ENCODE data around the gene ZNF500. TPM values are rescaled to one million over a fixed set of nuclear protein-coding genes. Genes with fewer than 3 reads are reported as not detected.

ZNF500 gene
- 9.9 TPM for total RNA-seq
- 14.4 TPM for polyA plus RNA-seq

GRCh38 chr16:4766875-4767628 lies at the start of gene ZNF500:
ZNF500 (minus strand) TSS chr16:4767162; CDS start chr16:4765978, 1,184 bp downstream.
- peaks cover 3% of the 10 kb centered on the region for H3K36me3 ChIP-seq (ENCODE audit: insufficient read depth)
- H3K27ac ChIP-seq (ENCODE audit: low read depth): peak within 1 kb of the TSS; percentile 79
- peak within 1 kb of the TSS; percentile 95 for H3K4me3 ChIP-seq (ENCODE audit: low read depth, low read length)
- 3% methylated on average over 72 of the region's 72 CpGs for WGBS
- peak; percentile 90 for DNase-seq (ENCODE audit: extremely low spot score)
- H3K4me1 ChIP-seq (ENCODE audit: insufficient read depth): peaks cover 2% of the 10 kb centered on the region

- 72% methylated on average over 16 of the region's 16 CpGs for WGBS
Observed at GRCh38 chr16:4814542-4815173, 47.7 kb upstream of the ZNF500 start.

GRCh38 chr16:4814046-4814445 lies 47.1 kb upstream of the ZNF500 start:
- no peak for DNase-seq (ENCODE audit: extremely low spot score)
- peaks cover 9% of the 10 kb centered on the region for H3K36me3 ChIP-seq (ENCODE audit: insufficient read depth)
- no peaks in the 10 kb centered on the region for H3K4me1 ChIP-seq (ENCODE audit: insufficient read depth)
- no peak overlapping the region for H3K4me3 ChIP-seq (ENCODE audit: low read depth, low read length)
- no peak overlapping the region for H3K27ac ChIP-seq (ENCODE audit: low read depth)

More at GRCh38 chr16:4814542-4815173, 47.7 kb upstream of the ZNF500 start:
- Histone ChIP-seq H3K4me3 (ENCODE audit: low read depth, low read length) (no peak overlapping the region), H3K36me3 (ENCODE audit: insufficient read depth) (peaks cover 9% of the 10 kb centered on the region), H3K27ac (ENCODE audit: low read depth) (no peak overlapping the region), H3K4me1 (ENCODE audit: insufficient read depth) (no peaks in the 10 kb centered on the region)
- no peak for DNase-seq (ENCODE audit: extremely low spot score)

GRCh38 chr16:4813251-4814003 lies 46.5 kb upstream of the ZNF500 start:
- H3K27ac ChIP-seq (ENCODE audit: low read depth): no peak overlapping the region
- 86% methylated on average over 16 of the region's 16 CpGs for WGBS
- DNase-seq (ENCODE audit: extremely low spot score): no peak
- no peaks in the 10 kb centered on the region for H3K4me1 ChIP-seq (ENCODE audit: insufficient read depth)
- no peak overlapping the region for H3K4me3 ChIP-seq (ENCODE audit: low read depth, low read length)
- peaks cover 9% of the 10 kb centered on the region for H3K36me3 ChIP-seq (ENCODE audit: insufficient read depth)

- H3K27ac ChIP-seq (ENCODE audit: low read depth): no peak overlapping the region
- 93% methylated on average over 9 of the region's 9 CpGs for WGBS
- H3K4me3 ChIP-seq (ENCODE audit: low read depth, low read length): no peak overlapping the region
- no peaks in the 10 kb centered on the region for H3K4me1 ChIP-seq (ENCODE audit: insufficient read depth)
- H3K36me3 ChIP-seq (ENCODE audit: insufficient read depth): peaks cover 9% of the 10 kb centered on the region
- no peak for DNase-seq (ENCODE audit: extremely low spot score)
Observed at GRCh38 chr16:4811773-4812172, 44.8 kb upstream of the ZNF500 start.

- H3K4me3 ChIP-seq (ENCODE audit: low read depth, low read length): no peak overlapping the region
- H3K27ac ChIP-seq (ENCODE audit: low read depth): no peak overlapping the region
- H3K4me1 ChIP-seq (ENCODE audit: insufficient read depth): no peaks in the 10 kb centered on the region
- no peak for DNase-seq (ENCODE audit: extremely low spot score)
- 93% methylated on average over 3 of the region's 3 CpGs for WGBS
- H3K36me3 ChIP-seq (ENCODE audit: insufficient read depth): peaks cover 9% of the 10 kb centered on the region
Observed at GRCh38 chr16:4811242-4811641, 44.3 kb upstream of the ZNF500 start.

- no peaks in the 10 kb centered on the region for H3K36me3 ChIP-seq (ENCODE audit: insufficient read depth)
- no peak overlapping the region for H3K27ac ChIP-seq (ENCODE audit: low read depth)
- no peak for DNase-seq (ENCODE audit: extremely low spot score)
- 93% methylated on average over 6 of the region's 6 CpGs for WGBS
- H3K4me1 ChIP-seq (ENCODE audit: insufficient read depth): peaks cover 2% of the 10 kb centered on the region
- no peak overlapping the region for H3K4me3 ChIP-seq (ENCODE audit: low read depth, low read length)
Observed at GRCh38 chr16:4806280-4806679, 39.3 kb upstream of the ZNF500 start.

GRCh38 chr16:4805231-4805630 lies 38.3 kb upstream of the ZNF500 start:
- WGBS: 65% methylated on average over 11 of the region's 11 CpGs
- Histone ChIP-seq H3K36me3 (ENCODE audit: insufficient read depth) (no peaks in the 10 kb centered on the region), H3K4me1 (ENCODE audit: insufficient read depth) (peaks cover 3% of the 10 kb centered on the region), H3K27ac (ENCODE audit: low read depth) (no peak overlapping the region), H3K4me3 (ENCODE audit: low read depth, low read length) (no peak overlapping the region)
- no peak for DNase-seq (ENCODE audit: extremely low spot score)

- H3K27ac ChIP-seq (ENCODE audit: low read depth): no peak overlapping the region
- H3K36me3 ChIP-seq (ENCODE audit: insufficient read depth): no peaks in the 10 kb centered on the region
- 64% methylated on average over 26 of the region's 26 CpGs for WGBS
- H3K4me3 ChIP-seq (ENCODE audit: low read depth, low read length): no peak overlapping the region
- H3K4me1 ChIP-seq (ENCODE audit: insufficient read depth): peaks cover 3% of the 10 kb centered on the region
- no peak for DNase-seq (ENCODE audit: extremely low spot score)
Observed at GRCh38 chr16:4803898-4804762, 37.2 kb upstream of the ZNF500 start.

GRCh38 chr16:4803401-4803844 lies 36.5 kb upstream of the ZNF500 start:
- WGBS: 39% methylated on average over 8 of the region's 8 CpGs
- no peak for DNase-seq (ENCODE audit: extremely low spot score)
- Histone ChIP-seq H3K4me1 (ENCODE audit: insufficient read depth) (peaks cover 3% of the 10 kb centered on the region), H3K27ac (ENCODE audit: low read depth) (no peak overlapping the region), H3K36me3 (ENCODE audit: insufficient read depth) (no peaks in the 10 kb centered on the region), H3K4me3 (ENCODE audit: low read depth, low read length) (no peak overlapping the region)

- DNase-seq (ENCODE audit: extremely low spot score): peak; percentile 82
Observed at GRCh38 chr16:4802659-4803287, 35.8 kb upstream of the ZNF500 start.

GRCh38 chr16:4801962-4802658 lies 35.1 kb upstream of the ZNF500 start, which contains the start of gene ROGDI:
ROGDI (minus strand) TSS chr16:4802633; CDS start chr16:4802571, 62 bp downstream.
- H3K36me3 ChIP-seq (ENCODE audit: insufficient read depth): no peaks in the 10 kb centered on the region
- WGBS: under 1% methylated on average over 67 of the region's 70 CpGs

More at GRCh38 chr16:4802659-4803287, 35.8 kb upstream of the ZNF500 start:
- Histone ChIP-seq H3K36me3 (ENCODE audit: insufficient read depth) (no peaks in the 10 kb centered on the region), H3K4me3 (ENCODE audit: low read depth, low read length) (peak overlapping the region; percentile 85), H3K27ac (ENCODE audit: low read depth) (peak overlapping the region; percentile 61), H3K4me1 (ENCODE audit: insufficient read depth) (peaks cover 3% of the 10 kb centered on the region)
- under 1% methylated on average over 59 of the region's 59 CpGs for WGBS

More at GRCh38 chr16:4801962-4802658, 35.1 kb upstream of the ZNF500 start, which contains the start of gene ROGDI:
- Histone ChIP-seq H3K27ac (ENCODE audit: low read depth) (peak within 1 kb of the TSS; percentile 61), H3K4me3 (ENCODE audit: low read depth, low read length) (peak within 1 kb of the TSS; percentile 85), H3K4me1 (ENCODE audit: insufficient read depth) (peaks cover 3% of the 10 kb centered on the region)
- no peak for DNase-seq (ENCODE audit: extremely low spot score)
